ENCODE data around the gene CIC. TPM values are rescaled to one million over a fixed set of nuclear protein-coding genes. Genes with fewer than 3 reads are reported as not detected.
A peak's percentile ranks its signal among the peaks of the same experiment; 100 is the strongest.

The CIC gene
- total RNA-seq, 4 donors from 2014 or later: 25.1 to 54.9 (median 27.9) TPM

DNA sequence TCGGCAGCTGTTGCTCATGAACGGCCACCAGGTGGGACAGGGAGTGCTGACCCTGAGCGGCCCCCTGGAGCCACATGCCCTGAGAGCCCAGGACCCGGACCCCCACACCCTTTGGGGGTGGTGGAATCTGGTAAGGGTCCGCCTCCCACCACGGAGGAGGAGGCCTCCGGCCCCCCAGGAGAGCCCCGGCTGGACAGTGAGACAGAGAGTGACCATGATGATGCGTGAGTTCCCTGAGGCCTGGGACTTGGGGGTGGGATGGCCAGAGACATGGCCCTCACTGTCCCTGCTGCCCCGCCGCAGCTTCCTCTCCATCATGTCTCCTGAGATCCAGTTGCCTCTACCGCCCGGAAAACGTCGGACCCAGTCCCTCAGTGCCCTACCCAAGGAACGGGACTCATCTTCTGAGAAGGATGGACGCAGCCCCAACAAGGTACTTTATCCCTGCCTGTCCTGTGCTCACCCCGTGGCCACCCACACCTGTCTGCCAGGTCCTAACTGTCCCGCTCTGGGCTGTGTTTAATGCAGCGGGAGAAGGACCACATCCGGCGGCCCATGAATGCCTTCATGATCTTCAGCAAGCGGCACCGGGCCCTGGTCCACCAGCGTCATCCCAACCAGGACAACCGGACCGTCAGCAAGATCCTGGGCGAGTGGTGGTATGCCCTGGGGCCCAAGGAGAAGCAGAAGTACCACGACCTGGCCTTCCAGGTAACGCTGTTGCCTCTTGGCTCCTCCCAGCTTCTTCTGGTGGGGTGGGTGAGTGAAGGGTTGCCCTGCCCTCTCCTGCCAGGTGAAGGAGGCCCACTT is 18.2 kb downstream of the CIC start:
- intact Hi-C loops (cut with DNase I): no loop called here
- H3K4me3 ChIP-seq: no peak overlapping the region
- WGBS, 2 donors: 90% methylated on average over 8 to 10 of the region's 30 CpGs

GRCh38 chr19:42287827-42288107 is 18.7 kb downstream of the CIC start:
- intact Hi-C loops (cut with DNase I): no loop called here
- no peaks in the 10 kb centered on the region for H3K27me3 ChIP-seq
- H3K36me3 ChIP-seq: peaks cover 51 to 62% (median 53%) of the 10 kb centered on the region in 3 donors
- no peak overlapping the region for H3K27ac ChIP-seq
- DNase-seq: no peak
- TF ChIP-seq CTCF (IDR thresholded peaks at IDR 0.05) (no peak), POLR2A (IDR thresholded peaks at IDR 0.05) (no peak)
- peaks cover 27 to 66% (median 39%) of the 10 kb centered on the region in 3 donors for H3K4me1 ChIP-seq
- no peaks in the 10 kb centered on the region for H3K9me3 ChIP-seq
- H3K4me3 ChIP-seq: no peak overlapping the region
- WGBS, 2 donors: 89 to 90% methylated on average over 2 to 10 of the region's 10 CpGs

More for the DNA sequence above, 18.2 kb downstream of the CIC start:
- Histone ChIP-seq H3K36me3 (peaks cover 45 to 57% (median 47%) of the 10 kb centered on the region in 3 donors), H3K9me3 (no peaks in the 10 kb centered on the region), H3K27ac (peak overlapping the region in 3 of 4 donors; percentile 84 to 98 (median 85)), H3K4me1 (peaks cover 33 to 69% (median 45%) of the 10 kb centered on the region in 3 donors), H3K27me3 (no peaks in the 10 kb centered on the region)
- TF ChIP-seq POLR2A (IDR thresholded peaks at IDR 0.05): no peak
- TF ChIP-seq CTCF (IDR thresholded peaks at IDR 0.05): no peak
- DNase-seq: no peak

DNA sequence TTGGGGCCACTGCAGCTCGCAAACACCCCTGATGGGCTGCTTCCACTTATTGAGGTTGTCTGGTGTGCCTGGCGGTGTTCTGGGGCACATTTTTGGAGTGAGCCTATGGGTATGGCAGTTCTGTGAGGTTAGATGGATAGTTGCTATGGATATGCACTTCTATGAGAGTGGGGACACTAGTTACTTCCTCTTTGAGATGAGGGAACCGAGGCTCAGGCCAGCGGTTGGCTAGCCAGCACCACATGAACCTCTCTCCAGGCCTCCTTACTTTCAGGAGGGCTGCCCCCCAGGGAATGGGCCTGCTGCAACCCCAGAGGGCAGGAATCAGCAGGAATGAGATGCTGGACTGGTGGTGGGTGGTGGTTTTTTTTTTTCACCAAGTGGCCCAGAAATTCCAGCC is 19.3 kb downstream of the CIC start:
- intact Hi-C loops (cut with DNase I): no loop called here
- Histone ChIP-seq H3K27me3 (no peaks in the 10 kb centered on the region), H3K36me3 (peaks cover 54 to 68% (median 59%) of the 10 kb centered on the region in 3 donors), H3K9me3 (no peaks in the 10 kb centered on the region), H3K4me3 (no peak overlapping the region), H3K27ac (no peak overlapping the region), H3K4me1 (peaks cover 21 to 59% (median 33%) of the 10 kb centered on the region in 3 donors)
- no peak for TF ChIP-seq POLR2A (IDR thresholded peaks at IDR 0.05)
- no peak for TF ChIP-seq CTCF (IDR thresholded peaks at IDR 0.05)
- 75 to 89% methylated on average over 3 to 4 of the region's 4 CpGs for WGBS, 2 donors
- DNase-seq: no peak

DNA sequence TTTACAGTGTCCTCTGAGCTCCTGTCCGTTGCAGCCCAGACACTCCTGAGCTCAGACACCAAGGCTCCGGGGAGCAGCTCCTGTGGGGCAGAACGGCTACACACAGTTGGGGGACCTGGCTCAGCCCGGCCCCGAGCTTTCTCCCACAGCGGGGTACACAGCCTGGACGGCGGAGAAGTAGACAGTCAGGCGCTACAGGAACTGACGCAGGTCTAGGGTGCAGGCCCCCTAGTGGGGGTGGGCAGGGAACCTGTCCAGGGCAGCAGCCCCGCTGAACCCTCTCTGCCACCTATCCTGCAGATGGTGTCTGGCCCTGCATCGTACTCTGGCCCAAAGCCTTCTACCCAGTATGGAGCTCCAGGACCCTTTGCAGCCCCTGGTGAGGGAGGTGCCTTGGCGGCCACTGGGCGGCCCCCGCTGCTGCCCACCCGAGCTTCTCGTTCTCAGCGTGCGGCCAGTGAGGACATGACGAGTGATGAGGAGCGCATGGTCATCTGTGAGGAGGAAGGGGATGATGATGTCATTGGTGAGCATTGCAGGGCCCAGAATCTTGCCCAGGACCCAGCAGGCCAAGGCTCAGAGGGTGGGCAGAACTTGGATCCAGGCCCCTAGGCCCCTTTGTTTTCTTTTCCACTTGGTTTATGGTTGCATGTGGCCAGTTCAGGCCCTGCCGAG is 20.0 kb downstream of the CIC start:
- WGBS, 2 donors: 73 to 82% methylated on average over 2 to 4 of the region's 22 CpGs
- H3K4me1 ChIP-seq: peaks cover 21 to 57% (median 31%) of the 10 kb centered on the region in 3 donors

More for the DNA sequence above, 20.0 kb downstream of the CIC start:
- intact Hi-C loops (cut with DNase I): no loop called here
- no peak for DNase-seq
- Histone ChIP-seq H3K27me3 (no peaks in the 10 kb centered on the region), H3K4me3 (no peak overlapping the region), H3K9me3 (no peaks in the 10 kb centered on the region), H3K36me3 (peaks cover 60 to 75% (median 63%) of the 10 kb centered on the region in 3 donors), H3K27ac (no peak overlapping the region)
- TF ChIP-seq POLR2A (IDR thresholded peaks at IDR 0.05) (no peak), CTCF (IDR thresholded peaks at IDR 0.05) (no peak)

Data from esophagus squamous epithelium (tissue), 5 donors.